ENCODE results near the gene MT1A.
"Not testable (repeated sequence)": the region's sequence is repeated elsewhere in the genome, so short reads cannot be mapped to it uniquely, and the experiment has no call there.

The MT1A gene

DNA sequence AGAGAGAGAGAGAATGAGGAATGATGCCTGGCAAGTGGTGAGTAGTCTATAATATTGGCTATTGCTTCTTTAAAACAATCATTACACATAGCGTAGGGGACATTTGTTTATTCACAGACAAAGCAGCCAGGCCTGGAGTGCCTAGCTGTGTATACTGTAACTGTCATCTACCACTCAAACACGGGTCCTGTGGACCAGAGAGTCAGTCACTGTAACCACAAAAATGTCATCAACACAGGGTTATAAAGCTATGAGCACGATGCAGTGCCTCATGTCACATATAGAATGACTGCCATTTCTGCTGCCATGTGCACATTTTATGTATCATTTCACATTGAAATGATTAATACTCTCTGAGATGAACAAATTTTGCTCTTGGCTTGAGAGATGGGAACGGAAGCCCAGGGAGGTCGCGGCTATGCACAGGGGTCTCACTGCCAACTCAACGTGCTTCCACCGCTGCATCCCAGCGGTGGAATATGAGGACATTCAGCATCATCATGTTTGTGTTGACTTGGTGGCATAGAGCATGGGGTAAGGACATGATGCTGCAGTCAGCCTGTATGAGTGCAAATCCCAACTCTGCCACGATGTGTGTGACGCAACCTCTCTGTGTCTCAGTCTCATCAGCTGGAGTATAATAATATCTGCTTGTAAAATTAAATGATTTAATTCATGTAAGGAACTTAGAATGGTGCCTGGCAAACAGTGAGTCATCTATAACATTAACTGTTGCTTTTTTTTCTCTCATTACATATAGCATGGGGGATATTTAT lies 34.5 kb downstream of the MT1A start:
- H3K4me3 ChIP-seq (ENCODE audit: control insufficient read depth, low read depth, low read length) = no peak overlapping the region
- TF ChIP-seq, protein P1, sequence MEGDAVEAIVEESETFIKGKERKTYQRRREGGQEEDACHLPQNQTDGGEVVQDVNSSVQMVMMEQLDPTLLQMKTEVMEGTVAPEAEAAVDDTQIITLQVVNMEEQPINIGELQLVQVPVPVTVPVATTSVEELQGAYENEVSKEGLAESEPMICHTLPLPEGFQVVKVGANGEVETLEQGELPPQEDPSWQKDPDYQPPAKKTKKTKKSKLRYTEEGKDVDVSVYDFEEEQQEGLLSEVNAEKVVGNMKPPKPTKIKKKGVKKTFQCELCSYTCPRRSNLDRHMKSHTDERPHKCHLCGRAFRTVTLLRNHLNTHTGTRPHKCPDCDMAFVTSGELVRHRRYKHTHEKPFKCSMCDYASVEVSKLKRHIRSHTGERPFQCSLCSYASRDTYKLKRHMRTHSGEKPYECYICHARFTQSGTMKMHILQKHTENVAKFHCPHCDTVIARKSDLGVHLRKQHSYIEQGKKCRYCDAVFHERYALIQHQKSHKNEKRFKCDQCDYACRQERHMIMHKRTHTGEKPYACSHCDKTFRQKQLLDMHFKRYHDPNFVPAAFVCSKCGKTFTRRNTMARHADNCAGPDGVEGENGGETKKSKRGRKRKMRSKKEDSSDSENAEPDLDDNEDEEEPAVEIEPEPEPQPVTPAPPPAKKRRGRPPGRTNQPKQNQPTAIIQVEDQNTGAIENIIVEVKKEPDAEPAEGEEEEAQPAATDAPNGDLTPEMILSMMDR (IDR thresholded peaks at IDR 0.05; ENCODE audit: control insufficient read depth, insufficient read depth, low read depth, low read length, missing control alignments) = no peak
- DNase-seq (ENCODE audit: low read depth) = no peak

DNA sequence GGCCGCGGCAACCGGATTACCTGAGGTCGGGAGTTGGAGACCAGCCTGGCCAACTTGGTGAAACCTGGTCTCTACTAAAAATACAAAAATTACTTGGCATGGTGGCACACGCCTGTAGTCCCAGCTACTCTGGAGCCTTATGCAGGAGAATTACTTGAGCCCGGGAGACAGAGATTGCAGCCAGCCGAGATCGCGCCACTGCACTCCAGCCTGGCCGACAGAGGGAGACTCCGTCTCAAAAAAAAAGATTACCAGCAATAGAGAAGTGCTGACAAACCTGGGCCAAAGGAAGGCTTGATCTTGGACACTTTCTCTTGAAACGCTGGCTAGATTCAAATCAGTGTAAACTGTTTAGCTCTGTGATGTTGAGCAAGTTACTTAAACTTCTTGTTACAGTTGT lies 35.5 kb downstream of the MT1A start:
- no peak overlapping the region for H3K4me3 ChIP-seq (ENCODE audit: control insufficient read depth, low read depth, low read length)
- no peak for DNase-seq (ENCODE audit: low read depth)
- TF ChIP-seq, protein P1 (IDR thresholded peaks at IDR 0.05; ENCODE audit: control insufficient read depth, insufficient read depth, low read depth, low read length, missing control alignments) = peak; percentile 56

DNA sequence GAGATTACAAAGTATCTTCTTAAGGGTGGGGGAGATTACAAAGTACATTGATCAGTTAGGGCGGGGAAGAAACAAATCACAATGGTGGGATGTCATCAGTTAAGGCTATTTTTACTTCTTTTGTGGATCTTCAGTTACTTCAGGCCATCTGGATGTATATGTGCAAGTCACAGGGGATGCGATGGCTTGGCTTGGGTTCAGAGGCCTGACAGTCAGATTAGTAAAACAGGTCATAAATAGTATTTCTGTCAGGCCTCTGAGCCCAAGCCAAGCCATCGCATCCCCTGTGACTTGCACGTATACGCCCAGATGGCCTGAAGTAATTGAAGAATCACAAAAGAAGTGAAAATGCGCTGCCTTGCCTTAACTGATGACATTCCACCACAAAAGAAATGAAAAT lies 36.1 kb downstream of the MT1A start:
- DNase-seq (ENCODE audit: low read depth); H3K4me3 ChIP-seq (ENCODE audit: control insufficient read depth, low read depth, low read length): not testable (repeated sequence)

DNA sequence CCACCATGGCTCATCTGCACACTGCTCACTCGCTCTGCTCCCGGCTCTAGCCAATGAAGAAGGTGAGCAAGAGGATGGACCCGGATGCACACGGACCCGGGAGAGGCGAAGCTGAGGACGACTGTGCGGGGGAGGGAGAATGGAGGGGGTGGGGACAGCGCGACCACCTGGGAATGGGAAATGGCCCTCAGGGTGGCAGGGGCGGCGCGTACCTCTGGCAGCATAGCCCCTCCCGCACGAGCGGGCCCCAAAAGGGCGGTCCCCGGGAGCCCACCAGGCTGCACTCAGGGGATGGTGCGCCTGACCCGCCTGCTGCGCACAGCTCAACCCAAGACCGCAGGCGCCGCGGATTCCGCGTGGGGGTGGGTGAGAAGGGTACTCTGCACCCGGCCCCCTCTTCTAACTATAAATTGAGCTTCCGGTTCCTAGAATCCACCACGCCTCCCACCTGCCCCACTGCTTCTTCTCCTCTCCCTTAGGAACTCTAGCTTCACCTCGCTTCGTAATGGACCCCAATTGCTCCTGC lies 37.3 kb downstream of the MT1A start:
- no peak for DNase-seq (ENCODE audit: low read depth)
- TF ChIP-seq, protein P1 (IDR thresholded peaks at IDR 0.05; ENCODE audit: control insufficient read depth, insufficient read depth, low read depth, low read length, missing control alignments) = no peak
- no peak overlapping the region for H3K4me3 ChIP-seq (ENCODE audit: control insufficient read depth, low read depth, low read length)

DNA sequence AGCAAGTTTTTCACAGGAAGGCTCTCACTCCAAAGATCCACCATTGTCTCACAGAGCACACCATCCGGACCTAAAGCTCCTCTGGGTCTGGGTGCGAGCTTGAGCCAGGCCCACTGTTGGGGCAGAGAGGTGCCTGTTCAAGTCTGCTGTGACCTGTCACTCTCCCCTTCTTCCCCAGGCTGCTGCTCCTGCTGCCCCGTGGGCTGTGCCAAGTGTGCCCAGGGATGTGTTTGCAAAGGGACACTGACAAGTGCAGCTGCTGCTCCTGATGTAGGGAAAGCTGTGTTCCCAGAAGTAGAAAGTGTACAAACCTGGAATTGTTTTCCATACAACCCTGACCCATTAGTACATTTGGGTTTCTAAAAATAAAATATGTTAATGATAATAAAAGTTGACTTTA lies 39.0 kb downstream of the MT1A start:
- DNase-seq (ENCODE audit: low read depth) = no peak
- H3K4me3 ChIP-seq (ENCODE audit: control insufficient read depth, low read depth, low read length) = no peak overlapping the region
- TF ChIP-seq, protein P1 (IDR thresholded peaks at IDR 0.05; ENCODE audit: control insufficient read depth, insufficient read depth, low read depth, low read length, missing control alignments) = no peak

DNA sequence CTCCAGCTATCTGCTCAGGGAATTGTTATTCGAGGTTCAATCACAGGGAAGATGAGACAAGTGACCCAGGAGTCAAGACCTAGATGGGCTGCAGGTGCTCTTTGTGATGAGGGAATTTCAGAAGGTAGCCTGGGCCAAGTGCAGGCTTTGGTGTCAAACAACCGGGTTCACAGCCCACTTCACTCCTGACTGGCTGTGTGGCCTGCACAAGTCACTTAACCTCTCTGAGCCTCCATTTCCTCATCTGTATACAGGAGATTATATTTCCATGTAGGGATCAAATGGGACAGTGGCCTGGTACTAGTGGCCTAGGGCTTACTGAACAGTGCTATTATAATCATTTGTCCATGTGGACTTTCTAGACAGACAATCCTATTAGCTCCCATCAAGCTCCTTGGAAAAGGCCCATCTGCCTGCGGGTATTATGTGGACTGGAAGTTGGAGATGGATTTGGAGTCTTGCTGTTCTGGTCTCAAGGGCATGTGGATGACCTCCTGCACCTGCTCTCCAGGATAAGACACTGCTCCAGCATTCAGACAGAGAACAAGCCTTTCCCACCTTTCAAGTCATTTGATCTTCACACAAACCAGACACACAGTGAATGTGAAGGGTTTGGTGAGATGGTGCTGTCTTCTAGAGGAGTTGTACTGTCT lies 40.7 kb downstream of the MT1A start:
- DNase-seq (ENCODE audit: low read depth) = no peak
- H3K4me3 ChIP-seq (ENCODE audit: control insufficient read depth, low read depth, low read length) = no peak overlapping the region
- TF ChIP-seq, protein P1 (IDR thresholded peaks at IDR 0.05; ENCODE audit: control insufficient read depth, insufficient read depth, low read depth, low read length, missing control alignments) = no peak

DNA sequence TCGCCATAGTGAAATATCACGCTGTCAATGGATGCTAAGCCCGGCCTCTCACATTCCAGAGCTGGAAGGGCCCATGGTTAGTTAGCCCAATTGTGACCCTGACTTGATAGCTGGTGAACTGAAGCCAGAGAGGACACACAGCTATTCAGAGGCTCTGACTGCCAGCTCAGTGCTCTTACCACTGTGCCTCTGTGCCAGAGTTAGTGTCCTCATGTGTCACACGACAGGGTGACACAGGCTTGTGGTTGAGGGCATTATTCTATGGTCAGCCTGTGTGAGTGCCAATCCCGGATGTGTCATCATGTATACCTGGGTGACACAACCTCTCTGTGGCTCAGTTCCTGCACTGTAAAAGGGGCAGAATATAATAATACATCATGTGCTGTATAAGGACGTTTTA lies 41.4 kb downstream of the MT1A start:
- no peak for DNase-seq (ENCODE audit: low read depth)
- no peak overlapping the region for H3K4me3 ChIP-seq (ENCODE audit: control insufficient read depth, low read depth, low read length)
- TF ChIP-seq, protein P1 (IDR thresholded peaks at IDR 0.05; ENCODE audit: control insufficient read depth, insufficient read depth, low read depth, low read length, missing control alignments) = no peak

Data from AG09309 (cell line).